NCI-H2107 treated with DMSO at 0.1 percent for 48 hours (cell line): ENCODE data around the gene ANAPC13.
A peak's percentile ranks its signal among the peaks of the same experiment; 100 is the strongest.

ENCODE experiments used
- DNase-seq: peaks from one replicate; lab custom pipeline; 2025; ENCODE audit not compliant: unreplicated experiment; lab: John Stamatoyannopoulos, UW

Gene ANAPC13

GRCh38 chr3:134457376-134458074, 28.3 kb downstream of the ANAPC13 start:
- no peak for DNase-seq

GRCh38 chr3:134453631-134454030, 32.2 kb downstream of the ANAPC13 start:
- no peak for DNase-seq

GRCh38 chr3:134449951-134450350, 35.8 kb downstream of the ANAPC13 start:
- DNase-seq: no peak

DNA sequence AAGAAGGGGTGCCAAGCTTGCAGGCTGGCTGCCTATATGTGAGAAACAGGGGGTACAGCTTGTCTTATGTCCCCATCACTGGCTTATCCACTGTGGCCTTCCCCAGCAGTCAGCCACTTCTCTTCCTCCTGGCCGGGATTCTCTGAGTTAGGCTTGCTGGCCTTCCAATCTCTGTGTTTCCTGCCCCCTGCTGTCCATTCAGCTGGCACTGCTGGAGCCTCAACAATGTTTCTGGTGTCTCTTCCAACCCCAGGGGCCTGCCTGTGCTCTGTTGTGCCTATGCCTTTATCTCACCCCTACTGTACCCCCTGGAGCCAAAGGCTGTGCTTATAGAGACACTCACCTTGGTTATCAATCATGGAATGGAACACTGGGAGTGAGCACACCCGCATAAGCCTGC, 36.5 kb downstream of the ANAPC13 start:
- DNase-seq: peak; percentile 17

DNA sequence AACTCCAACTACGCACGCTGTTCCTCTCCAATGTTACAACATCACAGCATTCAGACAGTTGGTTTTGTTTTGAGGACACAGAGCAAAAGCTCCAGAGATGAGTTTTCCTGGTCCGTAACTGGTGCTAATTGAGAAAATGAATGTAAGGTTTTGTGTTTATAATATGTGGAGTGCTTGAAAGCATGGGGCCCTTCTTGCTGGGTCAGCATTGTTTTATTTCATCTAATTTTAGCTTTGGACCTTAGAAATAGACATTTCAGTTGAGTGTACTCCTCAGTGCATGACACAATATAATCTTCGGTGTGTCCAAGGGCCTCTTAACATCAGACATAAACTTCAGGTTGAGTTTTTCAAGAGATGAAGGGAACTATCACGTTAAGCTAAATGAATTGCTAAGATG, 37.1 kb downstream of the ANAPC13 start:
- DNase-seq: no peak

DNA sequence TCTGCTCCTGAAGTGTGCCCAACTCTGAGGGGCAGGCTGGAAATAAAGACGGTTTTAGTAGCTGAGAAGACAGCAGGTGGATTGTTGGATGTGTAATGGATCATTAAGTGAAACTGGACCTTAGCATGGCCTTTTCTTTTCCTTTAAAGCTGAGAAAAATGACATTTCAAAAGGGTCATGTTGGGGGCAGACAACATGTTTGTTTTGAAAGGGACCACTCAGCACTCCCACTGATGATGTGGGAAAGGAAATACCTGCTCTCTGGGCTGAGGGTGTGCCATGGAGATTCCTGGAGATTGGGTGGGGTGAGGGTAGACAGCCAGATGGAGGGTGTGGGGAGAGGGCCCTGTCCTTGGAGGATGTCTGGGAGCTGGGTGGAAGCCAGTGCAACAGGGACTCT, 38.4 kb downstream of the ANAPC13 start:
- DNase-seq: no peak

DNA sequence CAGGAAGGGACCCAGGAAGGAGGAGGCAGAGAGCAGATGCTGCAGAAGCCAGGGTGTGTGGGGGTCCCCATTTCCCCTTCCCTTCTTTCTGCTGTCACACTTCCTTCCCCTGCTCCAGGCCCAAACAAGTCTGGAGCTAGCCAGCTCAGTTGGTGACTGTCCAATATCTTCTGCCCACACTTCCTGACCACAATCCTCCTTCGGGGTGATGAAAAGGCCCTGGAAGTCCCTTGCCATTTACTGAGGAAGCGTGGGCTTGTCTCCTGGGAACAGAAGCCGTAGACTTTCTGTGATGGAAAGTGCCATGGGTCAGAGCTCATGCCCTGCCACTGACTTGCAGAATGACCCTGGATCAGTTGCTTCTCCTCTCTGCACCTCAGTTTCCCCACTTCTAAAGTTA, 39.0 kb downstream of the ANAPC13 start:
- DNase-seq: no peak

GRCh38 chr3:134445636-134446035, 40.1 kb downstream of the ANAPC13 start:
- DNase-seq: no peak

DNA sequence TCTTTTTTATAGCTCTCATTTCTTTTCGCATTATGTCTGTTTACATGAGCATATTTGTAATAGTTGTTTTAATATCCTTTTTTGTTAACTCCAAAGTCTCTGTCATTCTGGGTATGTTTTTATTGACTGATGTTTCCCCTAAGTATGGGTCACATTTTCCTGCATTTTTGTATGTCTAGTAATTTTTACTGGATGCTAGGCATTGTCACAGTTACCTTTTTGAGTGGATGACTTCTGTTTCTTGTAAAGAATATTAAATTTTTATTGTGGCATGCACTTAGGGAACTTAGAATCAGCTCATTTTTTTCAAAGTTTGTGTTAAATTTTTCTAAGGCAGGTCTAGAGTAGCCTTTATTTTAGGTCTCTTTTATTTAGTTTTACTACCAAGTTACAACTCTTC, 40.7 kb downstream of the ANAPC13 start:
- DNase-seq: no peak

- DNase-seq: no peak
Observed at GRCh38 chr3:134441821-134442220, 44.0 kb downstream of the ANAPC13 start.

DNA sequence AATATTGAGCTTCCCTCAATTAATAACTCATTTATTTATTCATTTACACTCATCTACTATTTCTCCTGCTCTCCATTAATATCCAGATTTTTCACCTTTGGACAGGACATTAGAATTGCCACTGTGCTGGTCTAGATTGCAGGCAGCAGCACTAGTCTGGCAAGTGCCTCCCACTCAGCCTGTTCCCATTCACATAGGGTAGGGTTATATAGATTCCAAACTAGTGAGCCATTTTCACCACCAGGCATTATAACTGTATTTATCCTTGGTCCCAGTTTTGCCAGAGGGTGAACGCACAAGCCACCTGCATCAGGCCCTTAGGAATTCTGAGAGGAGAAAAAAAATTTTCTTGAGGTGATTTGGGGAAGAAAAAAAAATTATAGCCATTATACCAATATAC, 44.5 kb downstream of the ANAPC13 start:
- DNase-seq: no peak

DNA sequence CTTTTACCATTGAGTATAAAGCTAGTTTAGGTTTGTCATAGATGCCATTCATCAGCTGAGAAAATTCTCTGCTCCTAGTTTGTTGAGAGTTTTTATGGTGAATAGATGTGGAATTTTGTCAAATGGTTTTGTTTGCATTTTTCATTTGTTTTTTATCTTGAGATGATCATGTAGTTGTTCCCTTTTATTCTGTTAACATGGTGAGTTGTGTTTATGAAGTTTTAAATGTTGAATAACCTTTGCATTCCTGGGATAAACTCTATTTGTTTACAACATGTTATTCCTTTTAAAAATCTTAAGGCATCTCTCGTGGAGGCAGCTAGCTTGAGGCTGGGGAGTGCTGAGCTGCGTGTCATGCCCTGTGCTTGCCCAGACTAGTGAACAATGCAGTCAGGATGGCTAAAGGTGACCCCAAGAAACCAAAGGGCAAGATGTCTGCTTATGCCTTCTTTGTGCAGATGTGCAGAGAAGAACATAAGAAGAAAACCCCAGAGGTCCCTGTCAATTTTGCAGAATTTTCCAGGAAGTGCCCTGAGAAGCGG, 48.5 kb downstream of the ANAPC13 start:
- DNase-seq: no peak

GRCh38 chr3:134432236-134432635, 53.5 kb downstream of the ANAPC13 start:
- DNase-seq: peak; percentile 54

GRCh38 chr3:134430950-134431445, 54.8 kb downstream of the ANAPC13 start:
- peak; percentile 84 for DNase-seq

GRCh38 chr3:134430174-134430573, 55.6 kb downstream of the ANAPC13 start:
- no peak for DNase-seq

DNA sequence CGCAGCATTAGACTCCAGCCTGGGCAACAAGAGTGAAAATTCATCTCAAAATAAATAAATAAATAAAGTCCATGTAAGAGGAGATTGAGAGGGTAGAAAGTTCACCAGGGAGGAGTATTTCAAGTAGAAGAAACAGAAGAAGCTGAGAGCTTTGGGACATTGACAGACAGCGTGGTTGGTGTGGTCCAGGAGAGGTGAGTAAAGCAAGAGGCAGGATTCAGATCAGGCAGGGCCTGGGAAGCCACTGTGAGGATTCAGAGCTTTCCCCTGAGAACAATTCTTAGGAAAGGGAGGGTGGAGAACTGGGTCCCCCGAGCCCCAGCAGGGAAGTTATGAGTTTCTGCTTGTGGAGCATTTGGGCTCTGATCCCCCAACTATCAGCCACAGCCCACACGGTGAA, 57.4 kb downstream of the ANAPC13 start:
- no peak for DNase-seq
